ENCODE measurements around the gene ARL16. TPM values are rescaled to one million over a fixed set of nuclear protein-coding genes. Genes with fewer than 3 reads are reported as not detected.

ARL16 gene, protein sequence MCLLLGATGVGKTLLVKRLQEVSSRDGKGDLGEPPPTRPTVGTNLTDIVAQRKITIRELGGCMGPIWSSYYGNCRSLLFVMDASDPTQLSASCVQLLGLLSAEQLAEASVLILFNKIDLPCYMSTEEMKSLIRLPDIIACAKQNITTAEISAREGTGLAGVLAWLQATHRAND
- total RNA-seq: 35.6 and 36.0 TPM in 2 replicates

DNA sequence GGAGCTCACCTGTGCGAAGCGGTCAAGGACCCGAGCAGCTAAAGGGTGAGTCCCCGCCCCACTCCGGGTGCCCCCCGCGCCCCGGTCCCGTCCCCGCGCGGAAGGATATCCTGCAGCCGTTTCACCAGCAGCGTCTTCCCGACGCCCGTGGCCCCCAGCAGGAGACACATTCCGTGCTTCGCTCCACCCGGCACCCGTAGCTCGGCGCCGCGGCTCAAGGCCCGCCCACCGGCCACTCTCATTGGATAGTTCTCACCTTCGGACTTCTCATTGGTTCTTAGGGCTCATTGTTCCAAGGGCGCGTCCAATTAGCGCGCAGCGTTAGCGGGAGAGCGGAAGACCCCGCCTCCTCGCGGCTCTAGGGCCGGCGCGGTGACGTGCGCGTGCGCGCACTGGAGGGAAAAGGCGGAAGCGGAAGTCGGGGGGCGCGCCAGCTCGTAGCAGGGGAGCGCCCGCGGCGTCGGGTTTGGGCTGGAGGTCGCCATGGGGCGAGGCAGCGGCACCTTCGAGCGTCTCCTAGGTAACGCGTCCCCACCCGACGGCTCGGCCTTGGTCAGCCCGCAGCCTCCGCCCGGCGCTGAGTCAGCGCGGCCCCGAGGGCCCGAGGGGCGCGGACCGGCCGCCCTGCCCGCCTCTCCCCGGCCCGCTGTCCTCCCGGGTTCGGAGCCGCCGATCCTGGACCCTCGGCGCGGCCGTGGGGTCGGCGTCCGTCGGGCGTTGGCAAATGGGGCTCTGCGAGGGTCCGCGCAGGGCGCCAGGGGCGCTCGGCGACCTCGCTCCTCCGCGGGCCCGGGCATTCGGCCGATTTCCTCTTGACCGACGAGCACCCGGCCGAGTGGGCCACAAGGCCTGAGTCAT lies at the start of gene ARL16, which contains the start of gene HGS:
Gene ARL16, minus strand, starts transcription at position 214 of the 858 bp plus-strand sequence. Its CDS starts 44 bp downstream, at position 170.
Gene HGS, plus strand, starts transcription at position 428 of the 858 bp plus-strand sequence. Its CDS starts 56 bp downstream, at position 484.

DNA sequence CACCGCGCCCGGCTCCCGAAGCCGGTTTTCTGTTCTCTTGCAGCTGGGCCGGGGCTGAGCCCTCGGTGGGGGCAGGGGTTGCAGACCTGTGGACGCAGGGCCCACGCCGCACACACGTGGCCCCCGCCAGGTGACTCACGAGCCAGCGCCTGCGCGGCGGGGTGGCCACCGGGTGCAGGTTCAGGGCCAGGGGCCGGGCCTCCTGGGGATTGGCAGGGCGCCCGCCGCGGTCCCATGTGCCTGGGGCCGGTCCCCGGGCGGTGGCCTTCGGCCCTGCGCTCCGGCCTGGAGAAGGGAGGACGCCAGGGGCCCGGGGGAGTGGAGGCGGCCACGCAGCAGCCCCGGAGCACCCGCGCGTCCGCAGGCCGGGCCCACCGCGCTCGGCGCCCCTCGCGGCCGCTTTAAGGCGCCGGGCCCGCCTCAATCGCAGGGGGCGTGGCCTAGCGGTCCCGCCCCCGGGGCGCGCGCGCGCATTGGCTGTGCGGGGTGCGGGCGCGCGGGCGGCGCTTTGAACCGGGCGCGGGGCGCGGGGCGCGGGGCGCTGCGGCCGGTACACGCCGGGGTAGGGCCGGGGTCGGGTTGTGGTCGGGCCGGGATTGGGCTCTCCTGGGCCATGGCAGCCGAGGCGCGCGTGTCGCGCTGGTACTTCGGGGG lies 28.3 kb upstream of the ARL16 start, which contains the start of gene SLC25A10:
Gene SLC25A10, plus strand, starts transcription at position 471 of the 654 bp plus-strand sequence. Its CDS starts 143 bp downstream, at position 614.

DNA sequence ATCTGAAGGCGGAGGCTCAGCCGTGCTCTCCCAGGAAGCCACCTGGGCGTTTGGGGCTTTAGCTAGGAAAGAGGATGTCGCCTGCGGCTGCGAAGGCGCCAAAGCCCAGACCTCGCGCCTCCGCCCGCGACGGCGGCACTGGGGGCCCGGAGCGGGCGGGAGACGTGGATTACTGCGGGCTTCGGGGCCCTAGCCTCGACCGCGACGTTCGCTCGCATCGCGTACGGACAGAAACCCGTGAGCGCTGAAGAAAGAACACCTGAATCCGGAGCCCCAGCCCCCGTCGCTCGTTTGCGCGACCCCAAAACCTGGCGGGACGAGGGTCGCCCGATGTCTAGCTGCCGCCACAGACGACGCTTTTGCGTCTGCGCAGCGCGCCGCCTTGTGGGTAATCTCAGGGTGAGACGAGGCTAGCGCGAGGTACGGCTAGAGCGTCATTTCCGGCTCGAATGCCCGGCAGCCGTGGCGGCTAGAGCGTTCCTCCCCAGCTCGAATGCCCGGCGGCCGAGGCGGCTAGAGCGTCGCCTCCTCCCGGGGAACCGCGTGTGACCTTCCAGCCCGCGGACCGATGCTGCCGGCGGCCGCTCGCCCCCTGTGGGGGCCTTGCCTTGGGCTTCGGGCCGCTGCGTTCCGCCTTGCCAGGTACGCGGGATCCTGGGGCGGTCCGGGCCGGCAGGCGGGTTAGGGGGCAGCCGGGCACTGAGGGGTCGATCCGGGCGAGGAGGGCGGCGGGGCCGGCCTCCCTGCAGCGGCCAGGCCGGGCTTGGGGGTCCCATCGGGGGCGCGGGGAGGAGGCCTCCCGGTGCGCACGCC lies 19.5 kb upstream of the ARL16 start, which contains the start of gene MRPL12:
Gene MRPL12, plus strand, starts transcription at position 434 of the 813 bp plus-strand sequence. Its CDS starts 135 bp downstream, at position 569.

DNA sequence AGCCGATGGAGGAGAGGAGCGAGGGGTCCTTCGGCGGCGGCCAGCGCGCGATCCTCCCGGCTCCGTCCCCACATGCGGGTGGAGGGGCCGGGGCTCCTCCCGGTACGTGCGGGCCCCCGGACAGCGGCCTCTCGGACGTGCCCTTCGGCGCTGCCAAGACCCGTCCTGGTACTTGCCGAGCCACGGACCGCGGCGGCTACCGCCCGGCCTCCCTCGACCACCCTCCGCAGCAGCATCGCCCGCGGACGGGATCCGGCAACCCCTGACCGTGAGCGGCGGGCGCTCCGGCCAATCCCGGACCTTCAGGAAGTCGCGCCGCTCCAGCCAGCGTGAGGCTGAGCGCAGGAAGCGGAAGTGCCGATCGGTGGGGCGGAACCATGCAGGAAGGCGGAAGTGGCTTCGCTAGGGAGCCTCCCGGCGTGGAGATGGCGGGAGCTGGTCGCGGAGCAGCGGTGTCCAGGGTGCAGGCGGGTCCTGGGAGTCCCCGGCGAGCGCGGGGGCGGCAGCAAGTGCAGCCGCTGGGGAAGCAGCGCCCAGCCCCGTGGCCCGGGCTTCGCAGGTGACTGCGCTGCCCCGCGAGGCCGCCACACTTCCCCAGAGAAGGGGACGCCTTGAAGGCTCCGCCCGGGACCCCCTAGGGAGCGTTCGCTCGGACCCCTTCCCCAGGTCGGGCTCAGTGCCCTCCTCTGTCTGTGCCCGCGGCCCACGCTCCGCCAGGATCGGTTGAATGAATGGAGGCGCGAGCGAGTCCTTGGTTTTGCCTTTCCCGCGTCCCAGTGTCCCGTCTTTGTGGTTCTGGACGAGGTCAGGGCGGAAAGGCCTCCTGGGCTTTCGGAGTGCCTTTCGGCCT lies 17.0 kb downstream of the ARL16 start, which contains the start of the genes CCDC137 and OXLD1:
Gene CCDC137, plus strand, starts transcription at position 396 of the 850 bp plus-strand sequence. Its CDS starts 30 bp downstream, at position 426.
Gene OXLD1, minus strand, starts transcription at position 264 of the 850 bp plus-strand sequence. Its CDS starts 28 bp downstream, at position 236.

DNA sequence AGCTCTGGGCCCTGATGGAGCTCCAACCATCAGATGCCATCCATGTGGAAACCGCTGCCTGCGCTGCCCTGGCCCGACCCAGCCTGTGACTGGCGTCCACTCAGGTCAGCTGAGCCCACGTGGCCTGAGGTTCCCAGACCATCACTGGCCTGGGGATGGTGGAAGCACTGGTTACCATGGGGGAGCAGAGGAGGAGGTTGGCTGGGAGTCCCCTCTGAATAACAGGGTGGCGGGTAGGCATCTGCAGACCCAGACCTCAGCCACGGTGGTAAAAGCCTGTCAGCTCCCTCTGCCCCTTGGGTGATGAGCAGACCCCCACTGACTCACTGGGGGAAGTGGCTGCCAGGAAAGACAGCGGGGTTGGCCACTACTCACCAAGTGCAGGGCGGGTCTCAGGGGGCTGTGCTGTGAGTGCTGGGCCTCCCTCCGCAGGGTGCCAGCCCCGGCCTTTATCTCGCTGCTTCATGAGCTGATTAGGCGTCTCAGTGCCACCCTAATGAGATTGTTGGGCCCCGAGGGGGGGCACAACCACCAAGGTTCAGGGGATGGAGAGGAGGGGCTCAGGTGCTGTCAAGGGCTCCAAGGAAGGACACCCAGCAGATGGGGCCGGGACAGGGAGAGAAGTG lies 27.4 kb downstream of the ARL16 start, which contains the start of gene PDE6G:
Gene PDE6G, minus strand, starts transcription at position 425 of the 626 bp plus-strand sequence. CDS start 3,237 bp downstream, outside the sequence.

DNA sequence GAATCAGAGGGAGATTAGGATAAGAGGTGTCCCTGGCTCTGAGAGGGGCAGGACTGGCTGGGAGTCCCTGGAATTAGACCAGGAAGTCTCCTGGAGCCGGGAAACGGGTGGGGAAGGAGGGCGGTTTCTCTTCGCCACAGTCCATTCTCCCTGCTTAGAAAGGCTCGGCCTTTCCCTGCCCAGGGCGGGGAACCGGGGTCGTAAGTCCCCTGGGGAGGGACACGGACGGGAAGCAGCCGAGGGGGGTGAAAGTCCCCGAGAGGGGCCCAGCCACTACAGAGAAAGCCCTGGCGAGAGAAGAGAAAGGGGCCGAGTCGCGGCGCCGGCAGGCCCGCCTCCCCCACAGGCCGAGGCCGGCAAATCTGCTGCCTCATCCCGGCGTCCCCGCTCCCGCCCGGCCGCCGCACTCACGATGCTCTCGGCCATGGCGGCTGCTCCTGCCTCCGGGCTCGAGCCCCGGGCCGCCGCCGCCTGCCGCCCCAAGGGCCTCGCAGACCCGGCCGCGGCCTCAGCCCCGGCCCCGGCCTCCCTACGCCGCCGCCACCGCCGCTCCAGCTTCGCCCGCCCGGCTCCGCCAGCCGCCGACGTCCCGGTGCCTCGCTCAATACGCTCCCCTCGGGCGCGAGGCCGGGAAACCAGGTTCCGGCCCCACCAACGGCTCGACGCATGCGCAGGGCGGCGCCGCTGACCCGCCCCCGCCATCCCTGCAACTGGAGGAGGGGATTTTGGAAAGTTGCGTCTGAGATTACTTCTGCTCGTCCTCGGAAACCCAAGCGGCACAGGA lies 46.9 kb downstream of the ARL16 start, which contains the start of the genes NPLOC4 and TSPAN10:
Gene NPLOC4, minus strand, starts transcription at position 608 of the 784 bp plus-strand sequence. Its CDS starts 182 bp downstream, at position 426.
Gene TSPAN10, plus strand, starts transcription at position 692 of the 784 bp plus-strand sequence. CDS start 5,217 bp downstream, outside the sequence.

Other genes starting within 250 kb of the ARL16 start
- gene ACTG1, start 171.0 kb downstream of the ARL16 start, total RNA-seq: 10,454 and 10,567 TPM in 2 replicates
- gene FSCN2, start 155.4 kb downstream of the ARL16 start, total RNA-seq: 1.2 TPM in 1 of 2 replicates, not detected in the other
- gene FAAP100, start 131.4 kb downstream of the ARL16 start, total RNA-seq: 29.4 and 31.2 TPM in 2 replicates
- 79.1 and 89.9 TPM in 2 replicates for gene NPLOC4, start 46.7 kb downstream of the ARL16 start, total RNA-seq
- 0.20 TPM in 1 of 2 replicates, not detected in the other for gene TSPAN10, start 46.6 kb downstream of the ARL16 start, total RNA-seq
- gene PDE6G, start 27.3 kb downstream of the ARL16 start, total RNA-seq: 0.20 and 0.25 TPM in 2 replicates
- 26.7 and 37.2 TPM in 2 replicates for gene OXLD1, start 17.2 kb downstream of the ARL16 start, total RNA-seq
- gene CCDC137, start 17.1 kb downstream of the ARL16 start, total RNA-seq: 21.9 and 22.1 TPM in 2 replicates
- gene HGS, start 214 bp upstream of the ARL16 start, total RNA-seq: 124 and 135 TPM in 2 replicates
- 145 and 156 TPM in 2 replicates for gene MRPL12, start 19.6 kb upstream of the ARL16 start, total RNA-seq
- 27.1 and 32.0 TPM in 2 replicates for gene SLC25A10, start 28.5 kb upstream of the ARL16 start, total RNA-seq
- not detected in 2 replicates for gene GCGR, start 120.4 kb upstream of the ARL16 start, total RNA-seq
- 88.9 and 104 TPM in 2 replicates for gene MCRIP1, start 149.5 kb upstream of the ARL16 start, total RNA-seq
- not detected in 2 replicates for gene PPP1R27, start 151.3 kb upstream of the ARL16 start, total RNA-seq
- gene P4HB, start 176.7 kb upstream of the ARL16 start, total RNA-seq: 1,689 and 1,862 TPM in 2 replicates
- 405 and 442 TPM in 2 replicates for gene ARHGDIA, start 187.5 kb upstream of the ARL16 start, total RNA-seq
- gene ALYREF, start 207.8 kb upstream of the ARL16 start, total RNA-seq: 270 and 274 TPM in 2 replicates
- 259 and 262 TPM in 2 replicates for gene ANAPC11, start 207.9 kb upstream of the ARL16 start, total RNA-seq
- gene NPB, start 218.4 kb upstream of the ARL16 start, total RNA-seq: 0.54 and 1.3 TPM in 2 replicates
- gene PCYT2, start 227.6 kb upstream of the ARL16 start, total RNA-seq: 51.8 and 57.0 TPM in 2 replicates
- 15.3 and 18.3 TPM in 2 replicates for gene SIRT7, start 234.4 kb upstream of the ARL16 start, total RNA-seq
- 22.3 and 23.3 TPM in 2 replicates for gene MAFG, start 243.9 kb upstream of the ARL16 start, total RNA-seq